Upper lobe of left lung (tissue), 4 donors: Measurements from ENCODE around the gene SHMT1.

ENCODE experiments used
- EP300 ChIP-seq, 4 donors: sonication (generic); formaldehyde crosslinking; IDR thresholded peaks; one replicate each; pipeline ENCODE4 v1.5.1; 2017; ENCODE audit warnings: antibody characterized with exemption in 4 of 4, control low read depth in 2 of 4
- POLR2A ChIP-seq, 4 donors: fragments of 450-650 bp; IDR thresholded peaks; one replicate each; pipeline ENCODE4 v1.5.1; 2016 to 2017; ENCODE audit warnings: antibody characterized with exemption in 4 of 4, mild to moderate bottlenecking in 2 of 4
- POLR2AphosphoS5 ChIP-seq, 2 donors: sonication (generic); formaldehyde crosslinking; IDR thresholded peaks; one replicate each; pipeline ENCODE4 v1.5.1; 2017; ENCODE audit warnings: antibody characterized with exemption in 2 of 2
- TF ChIP-seq, protein P1 (sequence below), 6 experiments: fragments of 450-650 bp in 4 of 6; fragments of 200-600 bp in 2 of 6; sonication (generic) in 2 of 6; IDR thresholded peaks; one replicate each; pipeline ENCODE4 v1.5.1; 2016 to 2019; ENCODE audit warnings: antibody characterized with exemption in 6 of 6

DNA sequence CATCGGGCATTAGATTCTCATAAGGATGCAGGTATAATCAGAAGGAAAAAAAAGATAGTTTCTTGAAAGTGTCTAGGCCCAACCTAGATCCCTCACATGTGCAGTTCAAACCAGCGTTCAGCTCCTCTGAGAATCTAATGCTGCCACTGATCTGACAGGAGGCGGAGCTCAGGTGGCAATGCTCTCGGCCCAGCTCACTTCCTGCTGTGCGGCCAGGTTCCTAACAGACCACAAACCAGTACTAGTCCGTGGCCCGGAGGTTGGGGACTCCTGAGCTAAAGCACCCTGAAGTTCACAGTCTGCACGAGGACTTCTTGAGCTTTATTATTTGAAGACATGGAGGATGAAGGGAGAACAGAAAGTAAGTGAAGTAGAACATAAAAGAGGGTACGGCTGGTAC, 31.5 kb downstream of the SHMT1 start:
- TF ChIP-seq, protein P1, sequence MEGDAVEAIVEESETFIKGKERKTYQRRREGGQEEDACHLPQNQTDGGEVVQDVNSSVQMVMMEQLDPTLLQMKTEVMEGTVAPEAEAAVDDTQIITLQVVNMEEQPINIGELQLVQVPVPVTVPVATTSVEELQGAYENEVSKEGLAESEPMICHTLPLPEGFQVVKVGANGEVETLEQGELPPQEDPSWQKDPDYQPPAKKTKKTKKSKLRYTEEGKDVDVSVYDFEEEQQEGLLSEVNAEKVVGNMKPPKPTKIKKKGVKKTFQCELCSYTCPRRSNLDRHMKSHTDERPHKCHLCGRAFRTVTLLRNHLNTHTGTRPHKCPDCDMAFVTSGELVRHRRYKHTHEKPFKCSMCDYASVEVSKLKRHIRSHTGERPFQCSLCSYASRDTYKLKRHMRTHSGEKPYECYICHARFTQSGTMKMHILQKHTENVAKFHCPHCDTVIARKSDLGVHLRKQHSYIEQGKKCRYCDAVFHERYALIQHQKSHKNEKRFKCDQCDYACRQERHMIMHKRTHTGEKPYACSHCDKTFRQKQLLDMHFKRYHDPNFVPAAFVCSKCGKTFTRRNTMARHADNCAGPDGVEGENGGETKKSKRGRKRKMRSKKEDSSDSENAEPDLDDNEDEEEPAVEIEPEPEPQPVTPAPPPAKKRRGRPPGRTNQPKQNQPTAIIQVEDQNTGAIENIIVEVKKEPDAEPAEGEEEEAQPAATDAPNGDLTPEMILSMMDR (IDR thresholded peaks at IDR 0.05): no peak
- no peak for TF ChIP-seq POLR2A (IDR thresholded peaks at IDR 0.05)
- TF ChIP-seq EP300 (IDR thresholded peaks at IDR 0.05): no peak
- no peak for TF ChIP-seq POLR2AphosphoS5 (IDR thresholded peaks at IDR 0.05)
